Measurements from ENCODE around the gene UPB1. TPM values are rescaled to one million over a fixed set of nuclear protein-coding genes. Genes with fewer than 3 reads are reported as not detected.

The UPB1 gene
- total RNA-seq, 3 donors from 2014 or later (not counting 1 experiment from before 2014, with no cell fraction given), result 0.33 to 1.6 (median 0.50) TPM

DNA sequence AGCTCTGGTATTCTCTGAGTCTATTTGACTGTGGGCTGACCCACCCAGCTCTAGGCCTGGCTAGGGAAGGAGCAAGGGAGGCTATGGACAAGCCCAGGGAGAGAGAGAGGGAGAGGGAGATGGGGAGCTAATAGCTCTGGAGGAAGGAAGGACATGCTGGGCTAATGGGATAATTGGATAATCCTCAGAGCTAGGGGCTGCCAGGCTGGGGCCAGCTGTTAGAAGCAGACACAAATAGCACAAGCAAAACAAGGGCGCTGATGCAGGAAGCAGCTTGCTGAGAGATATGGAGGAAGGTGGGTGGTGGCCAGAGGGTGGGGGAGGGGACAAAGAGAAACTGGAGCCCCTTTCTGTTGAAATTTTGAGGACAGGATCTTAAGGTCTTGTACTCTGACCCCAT, 44.5 kb upstream of the UPB1 start:
- ATAC-seq, result no peak
- peaks cover 3% of the 10 kb centered on the region for H3K9me3 ChIP-seq (ENCODE audit: control insufficient read depth, insufficient read depth, low read length)
- H3K4me3 Mint-ChIP-seq, result no peak overlapping the region
- H3K27me3 Mint-ChIP-seq (ENCODE audit: low read depth in 2 of 2), result no peaks in the 10 kb centered on the region
- H3K9me3 Mint-ChIP-seq, result no peaks in the 10 kb centered on the region
- intact Hi-C loops (cut with micrococcal nuclease), result no loop called here
- TF ChIP-seq, protein P1, sequence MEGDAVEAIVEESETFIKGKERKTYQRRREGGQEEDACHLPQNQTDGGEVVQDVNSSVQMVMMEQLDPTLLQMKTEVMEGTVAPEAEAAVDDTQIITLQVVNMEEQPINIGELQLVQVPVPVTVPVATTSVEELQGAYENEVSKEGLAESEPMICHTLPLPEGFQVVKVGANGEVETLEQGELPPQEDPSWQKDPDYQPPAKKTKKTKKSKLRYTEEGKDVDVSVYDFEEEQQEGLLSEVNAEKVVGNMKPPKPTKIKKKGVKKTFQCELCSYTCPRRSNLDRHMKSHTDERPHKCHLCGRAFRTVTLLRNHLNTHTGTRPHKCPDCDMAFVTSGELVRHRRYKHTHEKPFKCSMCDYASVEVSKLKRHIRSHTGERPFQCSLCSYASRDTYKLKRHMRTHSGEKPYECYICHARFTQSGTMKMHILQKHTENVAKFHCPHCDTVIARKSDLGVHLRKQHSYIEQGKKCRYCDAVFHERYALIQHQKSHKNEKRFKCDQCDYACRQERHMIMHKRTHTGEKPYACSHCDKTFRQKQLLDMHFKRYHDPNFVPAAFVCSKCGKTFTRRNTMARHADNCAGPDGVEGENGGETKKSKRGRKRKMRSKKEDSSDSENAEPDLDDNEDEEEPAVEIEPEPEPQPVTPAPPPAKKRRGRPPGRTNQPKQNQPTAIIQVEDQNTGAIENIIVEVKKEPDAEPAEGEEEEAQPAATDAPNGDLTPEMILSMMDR (IDR thresholded peaks at IDR 0.05), result no peak
- peaks cover 0 to 6% of the 10 kb centered on the region in 2 donors for H3K4me1 Mint-ChIP-seq
- no peaks in the 10 kb centered on the region for H3K36me3 Mint-ChIP-seq
- 26% methylated on average over 1 of the region's 1 CpG for WGBS (ENCODE audit: insufficient coverage)
- no peak overlapping the region for H3K27ac ChIP-seq (ENCODE audit: low read length)
- H3K27me3 ChIP-seq (ENCODE audit: control insufficient read depth, insufficient read depth, low read length), result no peaks in the 10 kb centered on the region
- no peak for DNase-seq
- no peak overlapping the region for H3K4me3 ChIP-seq (ENCODE audit: low read length)
- no peaks in the 10 kb centered on the region for H3K4me1 ChIP-seq (ENCODE audit: control insufficient read depth, insufficient read depth, low read length)
- H3K36me3 ChIP-seq (ENCODE audit: control insufficient read depth, insufficient read depth, low read length), result no peaks in the 10 kb centered on the region
- no peak overlapping the region for H3K27ac Mint-ChIP-seq

DNA sequence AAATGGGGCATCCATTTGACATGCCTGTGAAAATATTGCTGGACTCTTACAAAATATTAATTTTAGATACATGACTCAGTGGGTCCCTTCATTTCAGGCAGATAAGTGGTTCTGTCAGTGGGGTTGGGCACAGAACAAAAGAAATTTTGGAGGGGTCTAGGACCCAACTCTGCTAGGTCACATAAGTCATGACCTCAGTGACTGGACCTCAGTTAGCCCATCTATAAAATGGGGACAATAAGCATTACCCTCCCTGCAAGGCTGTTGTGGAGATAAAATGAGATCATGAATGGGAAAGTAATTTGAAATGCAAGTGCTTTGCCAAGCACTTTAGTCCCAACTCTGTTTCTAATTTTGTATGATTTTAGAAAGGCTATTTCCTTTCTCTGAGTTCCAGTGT, 44.0 kb upstream of the UPB1 start:
- DNase-seq, result no peak
- no peaks in the 10 kb centered on the region for H3K27me3 Mint-ChIP-seq (ENCODE audit: low read depth in 2 of 2)

DNA sequence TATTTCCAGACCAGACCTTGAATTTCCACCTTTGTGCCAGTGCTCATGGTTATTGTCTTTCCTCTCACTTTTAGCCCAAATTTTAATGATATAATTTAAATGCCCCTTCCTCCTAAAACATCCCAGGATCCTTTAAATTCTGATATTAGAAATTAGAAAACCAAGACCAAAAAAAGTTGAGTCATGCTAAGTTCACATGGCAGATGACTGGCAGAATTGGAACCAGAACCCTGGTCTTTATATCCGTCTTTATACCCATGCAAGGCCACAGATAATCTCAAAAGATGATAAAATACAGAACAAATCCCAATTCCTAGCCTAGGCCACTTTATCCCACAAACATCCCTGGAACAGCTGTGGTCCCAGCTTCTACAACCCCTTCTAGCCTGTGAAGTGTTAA, 41.3 kb upstream of the UPB1 start:
- Mint-ChIP-seq H3K27ac (no peak overlapping the region), H3K4me3 (no peak overlapping the region), H3K36me3 (no peaks in the 10 kb centered on the region), H3K27me3 (ENCODE audit: low read depth in 2 of 2) (no peaks in the 10 kb centered on the region), H3K9me3 (no peaks in the 10 kb centered on the region), H3K4me1 (peaks cover 0 to 6% of the 10 kb centered on the region in 2 donors)
- H3K36me3 ChIP-seq (ENCODE audit: control insufficient read depth, insufficient read depth, low read length), result no peaks in the 10 kb centered on the region
- ATAC-seq (no peak), DNase-seq (no peak)
- WGBS (ENCODE audit: insufficient coverage), result 83% methylated on average over 1 of the region's 1 CpG
- H3K9me3 ChIP-seq (ENCODE audit: control insufficient read depth, insufficient read depth, low read length), result peaks cover 3% of the 10 kb centered on the region
- H3K27ac ChIP-seq (ENCODE audit: low read length), result no peak overlapping the region
- H3K27me3 ChIP-seq (ENCODE audit: control insufficient read depth, insufficient read depth, low read length), result no peaks in the 10 kb centered on the region
- intact Hi-C loops (cut with micrococcal nuclease), result no loop called here
- no peak overlapping the region for H3K4me3 ChIP-seq (ENCODE audit: low read length)
- TF ChIP-seq, protein P1 (IDR thresholded peaks at IDR 0.05), result no peak
- no peaks in the 10 kb centered on the region for H3K4me1 ChIP-seq (ENCODE audit: control insufficient read depth, insufficient read depth, low read length)

More for the DNA sequence above, 44.0 kb upstream of the UPB1 start:
- ATAC-seq, result no peak
- no peaks in the 10 kb centered on the region for H3K9me3 Mint-ChIP-seq
- Histone ChIP-seq H3K4me1 (ENCODE audit: control insufficient read depth, insufficient read depth, low read length) (no peaks in the 10 kb centered on the region), H3K4me3 (ENCODE audit: low read length) (no peak overlapping the region), H3K27ac (ENCODE audit: low read length) (no peak overlapping the region), H3K27me3 (ENCODE audit: control insufficient read depth, insufficient read depth, low read length) (no peaks in the 10 kb centered on the region), H3K36me3 (ENCODE audit: control insufficient read depth, insufficient read depth, low read length) (no peaks in the 10 kb centered on the region), H3K9me3 (ENCODE audit: control insufficient read depth, insufficient read depth, low read length) (peaks cover 3% of the 10 kb centered on the region)
- H3K36me3 Mint-ChIP-seq, result no peaks in the 10 kb centered on the region
- H3K4me1 Mint-ChIP-seq, result peaks cover 0 to 6% of the 10 kb centered on the region in 2 donors
- intact Hi-C loops (cut with micrococcal nuclease), result no loop called here
- no peak overlapping the region for H3K4me3 Mint-ChIP-seq
- TF ChIP-seq, protein P1 (IDR thresholded peaks at IDR 0.05), result no peak
- no peak overlapping the region for H3K27ac Mint-ChIP-seq

DNA sequence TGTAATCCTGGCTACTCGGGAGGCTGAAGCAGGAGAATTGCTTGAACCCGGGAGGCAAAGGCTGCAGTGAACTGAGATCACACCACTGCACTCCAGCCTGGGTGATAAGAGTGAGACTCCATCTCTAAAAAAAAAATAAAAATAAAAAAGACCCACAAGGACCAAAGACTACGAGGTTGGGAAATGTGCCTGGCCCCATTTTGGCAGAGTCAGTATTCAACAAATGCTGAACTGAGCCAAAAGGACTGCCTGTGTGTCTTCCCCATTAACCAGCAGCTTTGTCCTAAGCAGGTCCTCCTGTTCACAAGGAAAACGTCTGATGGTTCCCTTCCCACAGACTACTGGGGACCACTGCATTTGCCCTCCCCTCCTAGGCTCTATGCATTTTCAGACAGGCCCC, 40.1 kb upstream of the UPB1 start:
- no peaks in the 10 kb centered on the region for H3K36me3 Mint-ChIP-seq
- no peaks in the 10 kb centered on the region for H3K27me3 ChIP-seq (ENCODE audit: control insufficient read depth, insufficient read depth, low read length)
- TF ChIP-seq, protein P1 (IDR thresholded peaks at IDR 0.05), result no peak

More for the DNA sequence above, 40.1 kb upstream of the UPB1 start:
- H3K27ac ChIP-seq (ENCODE audit: low read length), result no peak overlapping the region
- peaks cover 3% of the 10 kb centered on the region for H3K9me3 ChIP-seq (ENCODE audit: control insufficient read depth, insufficient read depth, low read length)
- H3K4me3 ChIP-seq (ENCODE audit: low read length), result no peak overlapping the region
- no peak overlapping the region for H3K27ac Mint-ChIP-seq
- H3K4me1 ChIP-seq (ENCODE audit: control insufficient read depth, insufficient read depth, low read length), result no peaks in the 10 kb centered on the region
- DNase-seq (no peak), ATAC-seq (no peak)
- H3K27me3 Mint-ChIP-seq (ENCODE audit: low read depth in 2 of 2), result no peaks in the 10 kb centered on the region
- peaks cover 0 to 6% of the 10 kb centered on the region in 2 donors for H3K4me1 Mint-ChIP-seq
- no peaks in the 10 kb centered on the region for H3K9me3 Mint-ChIP-seq
- intact Hi-C loops (cut with micrococcal nuclease), result no loop called here
- H3K36me3 ChIP-seq (ENCODE audit: control insufficient read depth, insufficient read depth, low read length), result no peaks in the 10 kb centered on the region
- H3K4me3 Mint-ChIP-seq, result no peak overlapping the region
- 82% methylated on average over 4 of the region's 4 CpGs for WGBS (ENCODE audit: insufficient coverage)
